Endodermal cell (in vitro differentiated cells): ENCODE measurements around the gene PINLYP. TPM values are rescaled to one million over a fixed set of nuclear protein-coding genes. Genes with fewer than 3 reads are reported as not detected.
"Not testable (repeated sequence)": the region's sequence is repeated elsewhere in the genome, so short reads cannot be mapped to it uniquely, and the experiment has no call there.

ENCODE experiments used
- DNase-seq: peaks from one replicate; pipeline ENCODE4 v3.0.0-alpha.2; 2017
- H3K27ac ChIP-seq: 2 replicates; pipeline ENCODE4 v1.5.1; 2013; ENCODE audit warnings: mild to moderate bottlenecking, low read depth, low read length, moderate library complexity
- H3K27me3 ChIP-seq: 2 replicates; pipeline ENCODE4 v1.6.1; 2013; ENCODE audit warnings: mild to moderate bottlenecking, low read length, moderate library complexity; ENCODE audit not compliant: insufficient read depth, control insufficient read depth, poor library complexity, severe bottlenecking
- H3K36me3 ChIP-seq: 2 replicates; pipeline ENCODE4 v1.7.0; 2013; ENCODE audit warnings: mild to moderate bottlenecking, low read length, moderate library complexity; ENCODE audit not compliant: control insufficient read depth, insufficient read depth
- H3K4me1 ChIP-seq: one replicate; pipeline ENCODE4 v1.7.0; 2013; ENCODE audit warnings: low read length; ENCODE audit not compliant: control insufficient read depth, insufficient read depth
- H3K4me3 ChIP-seq: 2 replicates; pipeline ENCODE4 v1.5.1; 2013; ENCODE audit warnings: mild to moderate bottlenecking, low read length, moderate library complexity
- H3K9ac ChIP-seq: 2 replicates; pipeline ENCODE4 v1.6.1; 2013; ENCODE audit warnings: mild to moderate bottlenecking, low read length, moderate library complexity; ENCODE audit not compliant: poor library complexity, severe bottlenecking; ENCODE audit errors: extremely low read depth
- H3K9me3 ChIP-seq: 2 replicates; pipeline ENCODE4 v1.6.1; 2013; ENCODE audit warnings: mild to moderate bottlenecking, low read length, moderate library complexity; ENCODE audit not compliant: control insufficient read depth
- H3K27ac Mint-ChIP-seq: 2 replicates; pipeline ENCODE4 v1.8.0; 2020; ENCODE audit warnings: mixed read lengths
- H3K27me3 Mint-ChIP-seq: 2 replicates; pipeline ENCODE4 v1.8.0; 2021; ENCODE audit warnings: mild to moderate bottlenecking, mixed read lengths; ENCODE audit not compliant: insufficient read depth
- H3K36me3 Mint-ChIP-seq: 2 replicates; pipeline ENCODE4 v1.8.0; 2020; ENCODE audit warnings: low read depth, mixed read lengths
- H3K4me1 Mint-ChIP-seq: 2 replicates; pipeline ENCODE4 v1.8.0; 2020; ENCODE audit warnings: mixed read lengths
- H3K4me3 Mint-ChIP-seq: 2 replicates; pipeline ENCODE4 v1.8.0; 2020; ENCODE audit warnings: mild to moderate bottlenecking, moderate library complexity, mixed read lengths
- H3K9me3 Mint-ChIP-seq: 2 replicates; pipeline ENCODE4 v1.8.0; 2020; ENCODE audit warnings: mild to moderate bottlenecking, mixed read lengths
- CTCF ChIP-seq: fragments of 200-600 bp; sonication (generic); conservative IDR thresholded peaks from 2 replicates; pipeline ENCODE4 v1.5.0; 2021; ENCODE audit warnings: antibody characterized with exemption, mild to moderate bottlenecking
- whole genome bisulfite sequencing, 2 experiments: methylation state at CpG; one replicate each; pipeline versions ENCODE4 v1.1.5 to v1.1.7; 2013; ENCODE audit warnings: missing lambda C conversion rate in 2 of 2, mixed read lengths in 1 of 2; ENCODE audit not compliant: insufficient coverage in 1 of 2, insufficient read length in 1 of 2; 5-methylcytosine and 5-hydroxymethylcytosine counted together
- total RNA-seq, 2 donors: library from RNA; stranded (reverse); fragmentation: NEBNext Ultra II Directional in 1 of 2; extraction: Animal tissue kit (Norgen Biotek cat#: 25700) in 1 of 2; gene quantifications; 2 replicates in 1 of 2; 3 replicates in 1 of 2; pipeline ENCODE4 v1.2.1, GENCODE V29; 2021

The PINLYP gene
- total RNA-seq, 2 donors from 2014 or later = 7.7 to 12.2 TPM

GRCh38 chr19:43545981-43546380 lies 29.6 kb upstream of the PINLYP start:
- H3K4me1 Mint-ChIP-seq = no peaks in the 10 kb centered on the region
- peaks cover 81% of the 10 kb centered on the region for H3K36me3 Mint-ChIP-seq
- no peaks in the 10 kb centered on the region for H3K9me3 Mint-ChIP-seq
- WGBS, 2 experiments = 89 to 100% methylated on average over 1 to 2 of the region's 2 CpGs
- H3K4me1 ChIP-seq = no peaks in the 10 kb centered on the region
- no peak overlapping the region for H3K27ac ChIP-seq
- no peaks in the 10 kb centered on the region for H3K27me3 Mint-ChIP-seq
- H3K4me3 ChIP-seq = no peak overlapping the region
- no peaks in the 10 kb centered on the region for H3K9me3 ChIP-seq
- H3K27ac Mint-ChIP-seq = no peak overlapping the region
- no peak overlapping the region for H3K9ac ChIP-seq
- H3K4me3 Mint-ChIP-seq = no peak overlapping the region
- H3K27me3 ChIP-seq = no peaks in the 10 kb centered on the region
- DNase-seq = no peak
- no peak for TF ChIP-seq CTCF
- peaks cover 46% of the 10 kb centered on the region for H3K36me3 ChIP-seq

GRCh38 chr19:43546581-43546980 lies 29.0 kb upstream of the PINLYP start:
- peaks cover 81% of the 10 kb centered on the region for H3K36me3 Mint-ChIP-seq
- no peaks in the 10 kb centered on the region for H3K4me1 ChIP-seq
- H3K4me3 Mint-ChIP-seq = no peak overlapping the region
- no peaks in the 10 kb centered on the region for H3K9me3 Mint-ChIP-seq
- no peaks in the 10 kb centered on the region for H3K4me1 Mint-ChIP-seq
- H3K9ac ChIP-seq = no peak overlapping the region
- H3K36me3 ChIP-seq = peaks cover 48% of the 10 kb centered on the region
- WGBS, 2 experiments = 93 to 96% methylated on average over 2 to 3 of the region's 3 CpGs
- H3K27ac Mint-ChIP-seq = no peak overlapping the region
- no peaks in the 10 kb centered on the region for H3K9me3 ChIP-seq
- no peaks in the 10 kb centered on the region for H3K27me3 ChIP-seq
- no peak overlapping the region for H3K4me3 ChIP-seq
- DNase-seq = no peak
- H3K27me3 Mint-ChIP-seq = no peaks in the 10 kb centered on the region
- no peak overlapping the region for H3K27ac ChIP-seq
- TF ChIP-seq CTCF = no peak

GRCh38 chr19:43547926-43548325 lies 27.7 kb upstream of the PINLYP start:
- WGBS, 2 experiments = 80% methylated on average over 1 of the region's 24 CpGs; no CpG with 5 or more reads in 1 of the 2 experiments
- not testable (repeated sequence) for H3K4me1 ChIP-seq, H3K9me3 ChIP-seq, H3K9me3 Mint-ChIP-seq, H3K4me3 Mint-ChIP-seq, H3K9ac ChIP-seq, H3K27ac Mint-ChIP-seq, H3K27me3 Mint-ChIP-seq, H3K27ac ChIP-seq, H3K4me3 ChIP-seq, H3K4me1 Mint-ChIP-seq, H3K27me3 ChIP-seq, DNase-seq
- H3K36me3 ChIP-seq = peaks cover 44% of the 10 kb centered on the region
- peaks cover 76% of the 10 kb centered on the region for H3K36me3 Mint-ChIP-seq

GRCh38 chr19:43548706-43549105 lies 26.9 kb upstream of the PINLYP start:
- 94% methylated on average over 2 of the region's 2 CpGs; no CpG with 5 or more reads in 1 of the 2 experiments for WGBS, 2 experiments
- H3K27me3 Mint-ChIP-seq = no peaks in the 10 kb centered on the region

More at GRCh38 chr19:43548706-43549105, 26.9 kb upstream of the PINLYP start:
- H3K27ac ChIP-seq = no peak overlapping the region
- H3K9me3 ChIP-seq = no peaks in the 10 kb centered on the region
- H3K27me3 ChIP-seq = no peaks in the 10 kb centered on the region
- no peak for DNase-seq
- no peak for TF ChIP-seq CTCF
- no peak overlapping the region for H3K4me3 ChIP-seq
- H3K9me3 Mint-ChIP-seq = no peaks in the 10 kb centered on the region
- peaks cover 48% of the 10 kb centered on the region for H3K36me3 ChIP-seq
- no peaks in the 10 kb centered on the region for H3K4me1 ChIP-seq
- H3K4me3 Mint-ChIP-seq = no peak overlapping the region
- no peaks in the 10 kb centered on the region for H3K4me1 Mint-ChIP-seq
- peaks cover 76% of the 10 kb centered on the region for H3K36me3 Mint-ChIP-seq
- no peak overlapping the region for H3K9ac ChIP-seq
- H3K27ac Mint-ChIP-seq = no peak overlapping the region
